Measurements from ENCODE around the gene ZSCAN32.

DNA sequence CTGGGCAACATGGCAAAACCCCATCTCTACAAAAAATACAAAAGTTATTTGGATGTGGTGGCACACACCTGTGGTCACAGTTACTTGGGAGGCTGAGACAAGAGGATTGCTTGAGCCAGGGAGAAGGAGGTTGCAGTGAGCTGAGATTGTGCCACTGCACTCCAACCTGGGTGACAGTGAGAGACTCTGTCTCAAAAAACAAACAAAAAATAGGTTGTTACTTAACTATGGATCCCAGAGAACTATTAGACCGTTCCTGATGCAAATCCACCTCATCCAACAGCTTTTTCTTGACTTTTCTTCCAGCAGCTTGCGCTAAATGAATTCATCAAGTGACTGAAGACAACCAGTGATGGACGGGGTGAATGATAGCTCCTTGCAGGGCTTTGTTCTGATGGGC lies 45.2 kb downstream of the ZSCAN32 start, which contains the start of gene OR2C1:
- TF ChIP-seq, protein P1, sequence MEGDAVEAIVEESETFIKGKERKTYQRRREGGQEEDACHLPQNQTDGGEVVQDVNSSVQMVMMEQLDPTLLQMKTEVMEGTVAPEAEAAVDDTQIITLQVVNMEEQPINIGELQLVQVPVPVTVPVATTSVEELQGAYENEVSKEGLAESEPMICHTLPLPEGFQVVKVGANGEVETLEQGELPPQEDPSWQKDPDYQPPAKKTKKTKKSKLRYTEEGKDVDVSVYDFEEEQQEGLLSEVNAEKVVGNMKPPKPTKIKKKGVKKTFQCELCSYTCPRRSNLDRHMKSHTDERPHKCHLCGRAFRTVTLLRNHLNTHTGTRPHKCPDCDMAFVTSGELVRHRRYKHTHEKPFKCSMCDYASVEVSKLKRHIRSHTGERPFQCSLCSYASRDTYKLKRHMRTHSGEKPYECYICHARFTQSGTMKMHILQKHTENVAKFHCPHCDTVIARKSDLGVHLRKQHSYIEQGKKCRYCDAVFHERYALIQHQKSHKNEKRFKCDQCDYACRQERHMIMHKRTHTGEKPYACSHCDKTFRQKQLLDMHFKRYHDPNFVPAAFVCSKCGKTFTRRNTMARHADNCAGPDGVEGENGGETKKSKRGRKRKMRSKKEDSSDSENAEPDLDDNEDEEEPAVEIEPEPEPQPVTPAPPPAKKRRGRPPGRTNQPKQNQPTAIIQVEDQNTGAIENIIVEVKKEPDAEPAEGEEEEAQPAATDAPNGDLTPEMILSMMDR (IDR thresholded peaks at IDR 0.05; ENCODE audit: low read length) = no peak
- TF ChIP-seq EZH2 (IDR thresholded peaks at IDR 0.05; ENCODE audit: borderline replicate concordance, low read length) = no peak
